MV-4-11 (cell line): Measurements from ENCODE around the gene OAS3.
"Not testable (repeated sequence)": the region's sequence is repeated elsewhere in the genome, so short reads cannot be mapped to it uniquely, and the experiment has no call there.

Source experiments
- DNase-seq: peaks from one replicate; lab custom pipeline; 2025; lab: John Stamatoyannopoulos, UW

The OAS3 gene

DNA sequence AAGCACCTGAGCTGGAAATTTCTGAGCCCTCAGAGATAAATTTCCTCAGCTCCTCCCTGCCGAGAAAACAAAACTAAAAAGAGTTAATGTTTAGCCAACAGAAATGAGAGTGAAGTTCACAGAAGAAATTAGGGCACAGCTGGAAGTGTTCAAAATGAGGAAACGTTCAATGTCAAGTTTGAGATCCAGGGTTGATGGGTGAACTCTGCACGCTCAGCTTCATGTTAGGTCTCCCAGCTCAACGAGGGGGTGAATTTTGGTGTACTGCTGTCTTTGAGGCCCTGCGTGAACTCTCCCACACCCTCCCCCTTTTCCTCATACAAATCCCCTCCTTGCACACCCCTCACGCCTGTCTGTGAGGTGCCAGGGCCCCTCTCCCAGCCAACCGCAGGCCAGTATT, 13.3 kb upstream of the OAS3 start:
- DNase-seq: peak; percentile 50

DNA sequence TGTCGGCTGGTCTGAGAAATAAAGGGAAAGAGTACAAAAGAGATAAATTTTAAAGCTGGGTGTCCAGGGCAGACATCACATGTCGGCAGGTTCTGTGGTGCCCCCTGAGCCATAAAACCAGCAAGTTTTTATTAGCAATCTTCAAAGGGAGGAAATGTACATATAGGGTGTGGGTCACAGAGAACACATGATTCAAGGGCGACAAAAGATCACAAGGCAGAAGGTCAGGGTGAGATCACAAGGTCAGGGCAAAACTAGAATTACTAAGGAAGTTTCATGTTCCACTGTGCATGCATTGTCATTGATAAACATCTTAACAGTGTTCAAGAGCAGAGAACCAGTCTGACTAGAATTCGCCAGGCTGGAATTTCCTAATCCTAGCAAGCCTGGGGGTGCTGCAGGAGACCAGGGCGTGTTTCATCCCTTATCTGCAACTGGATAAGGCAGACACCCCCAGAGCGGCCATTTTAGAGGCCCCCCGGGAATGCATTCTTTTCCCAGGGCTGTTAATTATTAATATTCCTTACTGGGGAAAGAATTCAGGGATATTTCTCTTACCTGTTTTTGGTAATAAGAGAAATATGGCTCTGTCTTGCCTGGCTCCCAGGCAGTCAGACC, 11.7 kb upstream of the OAS3 start:
- not testable (repeated sequence) for DNase-seq

GRCh38 chr12:112927475-112927874, 10.8 kb upstream of the OAS3 start:
- no peak for DNase-seq

- DNase-seq: no peak
Observed at GRCh38 chr12:112927925-112928324, 10.3 kb upstream of the OAS3 start.

GRCh38 chr12:112928978-112929377, 9.3 kb upstream of the OAS3 start:
- no peak for DNase-seq

- DNase-seq: no peak
Observed at GRCh38 chr12:112929715-112930114, 8.6 kb upstream of the OAS3 start.

GRCh38 chr12:112930350-112930749, 7.9 kb upstream of the OAS3 start:
- DNase-seq: no peak

DNA sequence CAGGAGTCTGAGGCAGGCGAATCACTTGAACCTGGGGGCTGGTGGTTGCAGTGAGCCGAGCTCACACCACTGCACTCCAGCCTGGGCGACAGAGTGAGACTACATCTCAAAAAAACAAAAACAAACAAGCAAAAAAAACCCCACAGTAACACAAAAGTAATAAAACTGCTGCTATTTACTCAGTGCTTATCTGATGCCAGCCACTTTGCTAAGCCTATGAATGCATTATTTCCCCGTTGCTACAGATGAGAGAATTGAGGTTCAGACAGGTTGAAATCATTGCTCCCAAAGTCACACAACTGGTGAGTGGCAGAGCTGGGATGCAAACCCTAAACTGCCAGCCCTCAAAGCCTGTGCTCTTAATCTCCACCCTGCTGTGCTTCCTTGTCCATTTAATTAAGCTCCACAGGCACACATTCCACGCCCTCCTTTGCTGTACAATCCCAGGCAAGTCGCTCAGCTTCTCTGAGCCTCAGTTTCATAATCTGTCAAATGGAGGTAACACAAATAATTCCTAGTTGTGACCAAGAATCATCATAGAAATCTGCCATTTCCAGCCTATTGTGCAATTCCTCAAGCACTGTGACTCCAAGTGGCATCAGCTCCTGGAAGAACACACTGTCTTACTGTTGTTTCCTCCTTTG, 5.7 kb upstream of the OAS3 start:
- DNase-seq: no peak

DNA sequence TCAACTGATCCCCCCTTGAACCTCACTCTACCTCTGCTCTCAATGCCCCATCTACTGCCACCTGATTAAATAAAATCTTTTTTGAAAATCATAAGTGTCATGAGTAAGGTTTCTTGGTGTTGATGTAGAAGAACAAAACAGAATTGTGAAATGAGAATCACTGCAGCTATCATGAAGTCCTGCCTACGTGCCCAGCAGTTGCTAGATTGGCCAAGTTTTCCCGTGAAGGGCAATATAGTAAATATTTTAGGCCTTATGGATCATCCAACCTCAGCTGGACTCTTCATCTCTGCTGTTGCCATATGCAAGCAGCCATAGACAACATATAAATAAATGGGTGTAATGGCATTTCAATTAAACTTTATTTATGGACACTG, 5.2 kb upstream of the OAS3 start:
- no peak for DNase-seq

DNA sequence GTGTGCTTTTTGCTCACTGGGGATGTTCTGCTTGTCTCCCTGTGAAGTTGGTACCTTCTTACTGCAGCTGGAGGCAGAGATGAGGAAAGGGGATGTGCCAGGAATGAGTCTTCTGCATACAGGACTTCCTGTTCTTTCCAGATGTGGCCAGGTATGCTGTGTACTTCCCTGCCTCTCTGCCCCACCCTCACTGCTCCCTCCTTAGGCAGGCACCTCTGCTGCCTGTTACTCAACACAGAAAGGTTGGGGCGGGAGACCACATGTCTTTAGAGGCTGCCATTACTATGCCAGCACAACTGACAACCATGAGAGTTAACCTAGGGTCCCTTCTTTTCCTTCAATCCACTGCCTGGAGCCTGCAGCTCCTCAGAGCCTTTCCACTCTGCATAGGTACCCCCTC, 2.0 kb upstream of the OAS3 start:
- DNase-seq: no peak

DNA sequence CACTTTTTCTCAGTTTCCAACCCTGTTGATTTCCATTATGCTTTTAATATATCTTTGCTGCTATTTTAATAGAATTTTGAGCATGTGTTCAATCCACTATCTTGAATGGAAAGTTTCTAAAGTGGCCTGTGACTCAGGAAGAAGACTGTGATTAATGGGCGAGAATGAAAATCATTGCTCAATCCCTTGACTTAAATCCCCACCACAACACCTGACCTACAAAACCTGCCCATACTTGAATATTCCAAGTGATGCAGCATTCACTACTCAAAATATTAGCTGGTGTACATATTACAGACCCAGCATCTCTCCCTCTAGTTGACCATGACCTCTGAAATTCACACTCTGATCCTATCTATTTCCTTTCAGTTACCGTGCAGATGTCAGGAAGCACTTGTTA, 1.3 kb upstream of the OAS3 start:
- DNase-seq: no peak

DNA sequence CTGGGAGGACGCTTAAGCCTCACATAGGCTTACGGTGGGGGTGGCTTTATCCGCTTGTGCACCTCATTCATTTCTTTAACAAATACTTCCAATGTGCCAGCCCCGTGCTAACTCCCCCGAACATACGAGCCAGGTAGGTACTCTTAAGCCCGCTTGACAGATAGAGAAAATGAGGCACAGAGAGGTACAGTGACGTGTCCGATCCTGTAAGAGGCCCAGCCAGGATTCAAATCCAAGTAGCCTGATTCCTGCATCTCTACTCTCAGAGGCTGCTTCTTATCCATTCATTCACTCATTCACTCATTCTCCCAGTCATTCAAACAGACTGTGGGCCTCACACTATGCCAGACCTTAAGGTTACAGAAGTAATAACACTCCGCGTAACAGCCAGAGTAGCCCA, 477 bp downstream of the OAS3 start:
- DNase-seq: no peak

DNA sequence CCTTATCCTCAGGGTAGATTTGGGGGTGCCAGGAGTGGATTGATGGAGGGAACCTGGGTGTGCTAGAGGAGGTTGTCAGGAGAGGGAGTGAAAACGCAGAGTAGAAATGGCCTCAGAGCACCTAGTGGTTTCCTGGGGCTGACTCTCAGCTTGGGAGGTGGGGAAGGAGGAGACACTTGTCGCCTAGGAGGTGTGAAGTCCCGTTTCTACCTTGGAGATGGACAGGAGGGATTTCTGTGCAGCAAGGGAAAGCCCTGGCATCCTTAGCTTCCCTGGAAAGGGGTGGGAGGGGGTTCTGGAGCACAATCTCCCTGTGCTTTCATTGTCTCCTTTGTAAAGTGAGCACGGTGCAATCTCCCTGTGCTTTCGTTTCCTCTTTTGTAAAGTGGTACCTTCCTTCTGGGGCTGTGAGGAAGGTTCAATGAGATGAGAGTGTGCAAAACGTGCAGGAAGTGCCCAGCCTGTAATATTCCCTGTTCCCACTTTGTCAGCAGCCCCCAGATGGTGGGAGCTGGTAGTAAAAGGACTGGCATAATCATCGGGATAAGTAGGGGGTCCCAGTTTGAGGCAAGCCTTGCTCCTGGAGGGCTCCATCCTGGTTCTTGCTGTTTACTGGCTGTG, 1.6 kb downstream of the OAS3 start:
- DNase-seq: peak; percentile 41

DNA sequence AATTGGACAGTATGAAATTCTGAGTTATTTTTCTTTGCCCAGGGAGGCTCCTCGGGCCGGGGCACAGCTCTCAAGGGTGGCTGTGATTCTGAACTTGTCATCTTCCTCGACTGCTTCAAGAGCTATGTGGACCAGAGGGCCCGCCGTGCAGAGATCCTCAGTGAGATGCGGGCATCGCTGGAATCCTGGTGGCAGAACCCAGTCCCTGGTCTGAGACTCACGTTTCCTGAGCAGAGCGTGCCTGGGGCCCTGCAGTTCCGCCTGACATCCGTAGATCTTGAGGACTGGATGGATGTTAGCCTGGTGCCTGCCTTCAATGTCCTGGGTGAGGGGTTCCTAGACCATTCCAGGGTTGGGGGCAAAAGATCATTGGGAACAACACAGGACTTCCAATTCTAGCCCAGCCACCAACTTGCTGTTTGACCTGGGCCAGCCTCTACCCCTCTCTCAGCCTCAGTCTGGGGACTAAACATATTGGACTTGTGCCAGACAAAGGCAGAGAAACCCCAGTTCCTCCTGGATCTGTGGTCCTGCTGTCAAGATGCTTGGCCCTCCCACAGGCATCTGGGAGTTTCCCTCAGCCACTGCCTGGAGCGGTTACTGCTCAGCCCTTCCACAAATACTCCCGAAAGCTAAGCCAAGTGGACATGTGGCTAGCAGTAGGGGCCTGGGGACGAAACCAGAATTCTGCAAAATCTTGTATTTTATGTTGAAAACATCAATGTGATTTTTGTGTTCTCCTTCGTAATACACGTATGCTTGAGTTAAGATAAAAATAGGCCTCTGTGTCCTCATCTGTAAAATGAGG, 3.5 kb downstream of the OAS3 start:
- no peak for DNase-seq

- no peak for DNase-seq
Observed at GRCh38 chr12:112942572-112942971, 4.3 kb downstream of the OAS3 start.

- DNase-seq: no peak
Observed at GRCh38 chr12:112944024-112944690, 5.9 kb downstream of the OAS3 start.

- no peak for DNase-seq
Observed at GRCh38 chr12:112945515-112945914, 7.2 kb downstream of the OAS3 start.

DNA sequence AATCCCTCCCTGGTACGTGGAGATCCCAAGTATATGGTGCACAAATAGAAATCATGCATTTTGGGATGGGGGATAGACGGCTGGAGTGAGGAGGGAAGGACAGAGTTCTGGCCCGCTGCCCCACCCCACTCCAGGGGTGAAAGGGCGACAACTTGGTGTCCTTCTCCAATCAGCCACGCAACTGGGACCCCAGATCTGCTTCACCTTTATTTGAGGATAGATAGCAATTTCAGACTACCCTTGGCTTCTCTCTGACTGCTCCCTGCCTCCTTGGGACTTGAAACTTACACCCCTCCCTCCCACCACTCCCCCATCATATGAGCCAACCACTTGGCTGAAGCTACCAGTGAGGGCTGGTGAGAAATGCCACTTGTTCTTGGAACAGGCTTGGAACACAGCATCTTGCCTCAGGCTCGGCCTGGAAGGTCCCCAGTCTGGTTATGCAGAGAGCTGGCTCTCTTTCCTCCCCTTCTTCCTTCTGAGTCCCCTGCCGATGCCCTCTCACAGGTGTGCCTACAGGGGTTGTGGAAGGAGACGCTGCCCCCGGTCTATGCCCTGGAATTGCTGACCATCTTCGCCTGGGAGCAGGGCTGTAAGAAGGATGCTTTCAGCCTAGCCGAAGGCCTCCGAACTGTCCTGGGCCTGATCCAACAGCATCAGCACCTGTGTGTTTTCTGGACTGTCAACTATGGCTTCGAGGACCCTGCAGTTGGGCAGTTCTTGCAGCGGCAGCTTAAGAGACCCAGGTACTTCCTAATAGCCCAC, 8.1 kb downstream of the OAS3 start:
- DNase-seq: no peak

DNA sequence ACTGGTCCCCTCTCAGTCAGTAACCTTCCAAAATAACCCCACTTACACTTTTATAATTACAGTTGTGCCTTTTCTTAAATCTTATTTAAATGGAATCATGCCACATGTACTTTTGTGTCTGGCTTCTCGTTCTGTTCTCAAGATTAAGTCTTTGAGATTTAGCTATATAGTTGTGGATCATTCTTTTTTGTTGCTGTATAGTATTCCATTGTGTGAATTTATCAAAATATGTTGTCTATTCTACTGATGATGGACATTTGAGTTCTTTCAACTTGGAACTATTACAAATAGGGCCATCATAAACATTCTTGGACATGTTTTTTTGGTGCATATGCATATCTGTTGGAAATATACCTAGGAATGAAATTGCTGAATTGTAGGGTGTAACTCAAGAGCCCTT, 9.0 kb downstream of the OAS3 start:
- no peak for DNase-seq

DNA sequence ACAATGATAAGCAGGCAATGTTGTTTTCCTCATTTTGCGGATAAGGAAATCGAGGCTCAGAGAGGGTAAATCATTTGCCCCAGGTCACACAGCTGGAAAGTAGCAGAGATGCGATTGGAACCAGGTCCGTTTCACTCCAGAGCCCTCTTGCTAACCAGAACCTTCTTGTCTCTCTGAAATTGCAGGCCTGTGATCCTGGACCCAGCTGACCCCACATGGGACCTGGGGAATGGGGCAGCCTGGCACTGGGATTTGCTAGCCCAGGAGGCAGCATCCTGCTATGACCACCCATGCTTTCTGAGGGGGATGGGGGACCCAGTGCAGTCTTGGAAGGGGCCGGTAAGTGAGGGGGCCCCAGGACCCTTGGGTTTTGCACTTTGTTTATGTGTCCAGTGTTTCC, 9.5 kb downstream of the OAS3 start:
- DNase-seq: no peak

DNA sequence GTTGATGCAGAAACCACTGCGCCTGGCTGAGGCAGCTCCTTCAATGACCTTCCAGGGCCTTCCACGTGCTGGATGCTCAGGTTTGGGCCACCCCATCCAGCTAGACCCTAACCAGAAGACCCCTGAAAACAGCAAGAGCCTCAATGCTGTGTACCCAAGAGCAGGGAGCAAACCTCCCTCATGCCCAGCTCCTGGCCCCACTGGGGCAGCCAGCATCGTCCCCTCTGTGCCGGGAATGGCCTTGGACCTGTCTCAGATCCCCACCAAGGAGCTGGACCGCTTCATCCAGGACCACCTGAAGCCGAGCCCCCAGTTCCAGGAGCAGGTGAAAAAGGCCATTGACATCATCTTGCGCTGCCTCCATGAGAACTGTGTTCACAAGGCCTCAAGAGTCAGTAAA, 10.5 kb downstream of the OAS3 start:
- no peak for DNase-seq

- DNase-seq: no peak
Observed at GRCh38 chr12:112950701-112951100, 12.4 kb downstream of the OAS3 start.
